Iris pigment epithelial cell (primary cell): ENCODE measurements around the gene GABBR2.

Source experiments
- DNase-seq: peaks from one replicate; pipeline ENCODE4 v3.0.0-alpha.2; 2011; ENCODE audit warnings: low read depth

GABBR2 gene

GRCh38 chr9:98255578-98256296, 453.0 kb downstream of the GABBR2 start, which contains the start of gene TBC1D2:
TSS of gene TBC1D2 (minus strand) at chr9:98255649. CDS start at chr9:98255541, 108 bp downstream.
- DNase-seq = peak; percentile 92

GRCh38 chr9:98255061-98255577, 453.6 kb downstream of the GABBR2 start:
- peak; percentile 70 for DNase-seq

- DNase-seq = peak; percentile 34
These were observed 454.3 kb downstream of the GABBR2 start for GRCh38 chr9:98254228-98255060.

- no peak for DNase-seq
These were observed 455.2 kb downstream of the GABBR2 start for GRCh38 chr9:98253565-98253964.

GRCh38 chr9:98251551-98251950, 457.2 kb downstream of the GABBR2 start:
- peak; percentile 71 for DNase-seq

GRCh38 chr9:98249771-98250170, 459.0 kb downstream of the GABBR2 start:
- DNase-seq = no peak

DNA sequence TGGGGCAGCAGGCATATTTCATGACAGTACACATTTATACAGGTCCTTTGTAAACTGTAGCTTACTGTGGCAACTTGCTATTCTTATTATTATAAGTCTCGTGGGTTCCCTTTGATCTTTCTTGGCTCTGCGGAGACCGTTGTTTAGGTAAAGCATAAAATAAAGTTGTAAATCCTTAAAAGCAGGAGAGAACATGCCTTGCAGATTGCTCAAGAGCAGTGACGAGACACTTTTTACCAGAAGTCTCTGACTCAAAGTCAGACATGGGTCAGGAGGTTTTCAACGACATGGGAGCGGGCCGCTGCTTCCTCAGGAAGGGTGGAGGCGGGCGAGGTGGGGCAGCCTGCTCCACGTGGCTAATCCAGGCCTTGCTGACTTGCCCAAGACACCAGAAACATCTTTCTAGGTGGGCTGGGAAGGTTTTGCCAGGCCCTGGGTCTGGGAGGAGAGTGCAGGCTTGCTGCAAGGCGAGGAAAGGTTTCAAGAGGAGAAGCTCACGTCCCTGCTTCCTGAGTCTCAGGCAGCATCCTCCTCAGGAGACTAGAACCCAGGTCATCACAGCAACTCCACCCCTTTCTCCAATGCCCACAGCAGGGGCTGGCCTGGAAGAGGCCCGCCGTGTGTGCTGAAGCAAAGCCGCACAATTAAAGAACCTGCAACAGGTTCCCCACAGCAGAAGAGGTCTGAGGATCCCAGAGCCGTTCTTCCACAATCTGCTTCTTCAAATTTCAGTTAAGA, 459.8 kb downstream of the GABBR2 start:
- peak; percentile 99 for DNase-seq

- DNase-seq = no peak
These were observed 460.7 kb downstream of the GABBR2 start for GRCh38 chr9:98247831-98248657.

DNA sequence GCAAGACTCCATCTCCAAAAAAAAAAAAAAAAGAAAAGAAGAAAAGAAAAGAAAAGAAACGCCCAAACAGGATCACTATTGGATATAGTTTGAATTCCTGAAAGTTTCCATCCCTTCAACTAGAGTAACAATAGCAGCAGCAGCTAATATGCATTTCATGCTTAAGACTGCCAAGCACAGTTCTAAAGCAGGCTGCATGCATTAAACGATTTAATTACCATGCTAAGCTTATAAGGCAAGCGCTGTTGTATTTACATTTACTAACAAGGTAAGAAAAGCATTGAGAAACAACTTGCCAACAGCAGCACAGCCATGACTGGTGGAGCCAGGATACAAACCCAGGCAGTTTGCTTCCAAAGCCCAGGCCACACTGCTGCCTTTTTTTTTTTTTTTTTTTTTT, 466.3 kb downstream of the GABBR2 start:
- DNase-seq = no peak

DNA sequence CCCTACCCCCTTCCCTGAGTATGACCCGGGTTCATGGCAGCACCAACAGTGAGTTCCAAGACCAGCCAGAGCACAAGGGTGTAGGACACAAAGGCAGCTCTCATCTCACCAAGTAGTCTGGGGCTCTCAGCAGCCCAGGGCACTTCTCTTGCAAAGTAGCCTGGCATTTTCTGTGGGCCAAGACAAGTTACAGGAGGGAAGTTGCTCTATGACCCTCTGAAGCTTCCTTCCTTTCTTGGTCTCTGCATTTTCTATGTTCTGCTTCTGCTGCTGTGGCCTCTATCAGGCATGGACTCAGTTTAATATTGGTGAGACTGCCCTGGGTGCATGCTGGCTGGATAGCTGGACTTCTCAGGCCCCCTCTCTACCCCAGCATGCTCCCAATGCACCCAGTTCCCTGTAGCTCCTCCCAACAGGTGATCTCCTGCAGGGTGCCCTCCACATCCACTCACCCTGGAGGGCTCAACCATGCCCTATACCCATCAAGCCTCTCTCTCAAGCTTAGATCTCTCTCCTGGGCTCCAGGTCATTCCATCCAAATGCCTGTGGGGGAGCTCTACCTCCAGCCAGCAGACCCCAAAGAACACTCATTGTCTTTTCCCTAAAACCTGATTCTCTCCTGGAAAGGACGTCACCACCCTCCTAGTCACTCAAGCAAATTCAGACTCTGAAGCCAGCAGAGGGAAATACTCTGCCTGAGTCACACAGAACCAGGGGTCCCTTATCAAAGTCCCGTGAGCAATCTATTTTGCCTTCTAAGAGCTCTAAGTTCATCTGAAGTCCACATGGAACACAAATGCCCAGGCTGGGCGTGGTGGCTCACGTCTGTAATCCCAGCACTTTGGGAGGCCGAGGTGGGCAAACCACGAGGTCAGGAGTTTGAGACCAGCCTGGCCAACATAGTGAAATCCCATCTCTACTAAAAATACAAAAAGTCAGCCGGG, 467.1 kb downstream of the GABBR2 start:
- DNase-seq = no peak

DNA sequence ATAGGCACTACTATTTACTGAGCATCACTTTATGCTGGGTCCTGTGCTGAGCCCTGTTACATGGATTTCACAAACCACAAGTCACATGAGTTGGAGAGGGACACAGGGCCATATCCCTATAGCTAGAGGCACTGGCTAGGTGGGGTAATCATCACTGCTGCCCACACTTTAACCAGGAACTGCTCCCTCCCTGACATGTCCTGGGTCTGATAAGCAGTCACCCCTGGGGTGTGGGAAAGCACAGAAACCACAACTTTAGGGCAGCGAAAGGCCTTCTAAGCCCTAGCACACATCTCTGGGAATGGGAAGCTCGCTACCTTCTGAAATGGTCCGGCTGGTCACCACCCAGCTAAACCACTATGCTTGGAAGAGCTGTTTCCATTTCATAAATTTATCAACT, 468.3 kb downstream of the GABBR2 start:
- no peak for DNase-seq
